Liver (tissue), 9 donors: ENCODE data around the gene AIP. TPM values are rescaled to one million over a fixed set of nuclear protein-coding genes. Genes with fewer than 3 reads are reported as not detected.
"Not testable (repeated sequence)": the region's sequence is repeated elsewhere in the genome, so short reads cannot be mapped to it uniquely, and the experiment has no call there.

Source experiments
- DNase-seq: peaks from one replicate; pipeline ENCODE4 v3.0.0-alpha.2; 2017; ENCODE audit warnings: low spot score
- H3K27ac ChIP-seq, 2 donors: one replicate each; pipeline ENCODE4 v1.7.0; 2013; ENCODE audit warnings: inconsistent platforms in 2 of 2, low read length in 2 of 2, control low read depth in 1 of 2, low read depth in 1 of 2, mild to moderate bottlenecking in 1 of 2
- H3K27me3 ChIP-seq, 4 donors: one replicate each; pipeline versions ENCODE4 v1.6.1 to v1.7.0; 2013; ENCODE audit warnings: low read length in 3 of 4, inconsistent platforms in 1 of 4, mild to moderate bottlenecking in 1 of 4, moderate library complexity in 1 of 4; ENCODE audit not compliant: control insufficient read depth in 4 of 4, insufficient read depth in 4 of 4
- H3K36me3 ChIP-seq, 4 donors: one replicate each; pipeline versions ENCODE4 v1.6.1 to v1.7.0; 2013; ENCODE audit warnings: low read length in 3 of 4, mild to moderate bottlenecking in 3 of 4, low read depth in 1 of 4, moderate library complexity in 1 of 4; ENCODE audit not compliant: control insufficient read depth in 4 of 4, insufficient read depth in 3 of 4
- H3K4me1 ChIP-seq, 4 donors: one replicate each; pipeline versions ENCODE4 v1.6.1 to v1.7.0; 2013; ENCODE audit warnings: low read length in 3 of 4, mild to moderate bottlenecking in 3 of 4, moderate library complexity in 1 of 4; ENCODE audit not compliant: control insufficient read depth in 4 of 4, insufficient read depth in 4 of 4
- H3K4me3 ChIP-seq, 3 donors: one replicate each; pipeline versions ENCODE4 v1.6.1 to v1.7.0; 2013; ENCODE audit warnings: low read length in 3 of 3, control low read depth in 1 of 3, low read depth in 1 of 3, mild to moderate bottlenecking in 1 of 3
- H3K9ac ChIP-seq, 2 donors: one replicate each; pipeline ENCODE4 v1.7.0; 2013; ENCODE audit warnings: low read length in 2 of 2, mild to moderate bottlenecking in 2 of 2, moderate library complexity in 2 of 2, control low read depth in 1 of 2, low read depth in 1 of 2
- H3K9me3 ChIP-seq, 4 donors: one replicate each; pipeline versions ENCODE4 v1.6.1 to v1.7.0; 2013; ENCODE audit warnings: low read length in 3 of 4; ENCODE audit not compliant: control insufficient read depth in 4 of 4
- EGR1 ChIP-seq, 2 donors: IDR thresholded peaks; 2 replicates each; pipeline ENCODE4 v1.6.1; 2016 to 2018; ENCODE audit warnings: antibody characterized with exemption in 2 of 2, low read depth in 2 of 2
- FOXA2 ChIP-seq: IDR thresholded peaks from 2 replicates; pipeline ENCODE4 v1.6.1; 2016; ENCODE audit warnings: antibody characterized with exemption
- HNF4A ChIP-seq, 2 donors: conservative IDR thresholded peaks; 2 replicates each; pipeline ENCODE4 v1.6.1; 2016; ENCODE audit warnings: antibody characterized with exemption in 2 of 2, mild to moderate bottlenecking in 2 of 2
- RAD21 ChIP-seq, 2 donors: IDR thresholded peaks; 2 replicates each; pipeline ENCODE4 v1.6.1; 2016; ENCODE audit warnings: antibody characterized with exemption in 2 of 2, mild to moderate bottlenecking in 2 of 2
- RXRA ChIP-seq, 2 donors: IDR thresholded peaks; 2 replicates each; pipeline ENCODE4 v1.6.1; 2017 to 2018; ENCODE audit warnings: antibody characterized with exemption in 2 of 2, mild to moderate bottlenecking in 1 of 2
- SP1 ChIP-seq: IDR thresholded peaks from 2 replicates; pipeline ENCODE4 v1.6.1; 2018; ENCODE audit warnings: antibody characterized with exemption, mild to moderate bottlenecking
- YY1 ChIP-seq: IDR thresholded peaks from 2 replicates; pipeline ENCODE4 v1.6.1; 2016; ENCODE audit warnings: antibody characterized with exemption, mild to moderate bottlenecking
- WGBS: extraction: QIAGEN DNeasy Blood & Tissue Kit; methylation state at CpG from one replicate; pipeline ENCODE4 v1.1.7; 2013; 5-methylcytosine and 5-hydroxymethylcytosine counted together
- polyA plus RNA-seq, 2 donors: library from polyadenylated mRNA; stranded (reverse) in 1 of 2; unstranded in 1 of 2; fragments of 200-250 nt in 1 of 2; fragments of >200 nt in 1 of 2; fragmentation: Nextera tagmentation in 1 of 2; extraction: Ambion mirVana in 1 of 2; gene quantifications; one replicate each; pipeline versions ENCODE4 v1.2.1 to v1.2.3, GENCODE V29; 2013 to 2015
- total RNA-seq, 2 donors: library from RNA; depleted of rRNA; stranded (reverse); fragments of >200 nt; gene quantifications; one replicate each; pipeline ENCODE4 v1.2.3, GENCODE V29; 2014
- TF ChIP-seq, protein P1 (sequence below): IDR thresholded peaks from 2 replicates; pipeline ENCODE4 v1.6.1; 2016; ENCODE audit warnings: antibody characterized with exemption, mild to moderate bottlenecking
- donor health status: healthy.
- donor health status: healthy.
- donor health status: healthy.
- donor health status: healthy.
- donor health status: healthy.

The AIP gene
- total and polyA plus RNA-seq, 4 donors, result 17.6 to 28.2 (median 23.1) TPM

DNA sequence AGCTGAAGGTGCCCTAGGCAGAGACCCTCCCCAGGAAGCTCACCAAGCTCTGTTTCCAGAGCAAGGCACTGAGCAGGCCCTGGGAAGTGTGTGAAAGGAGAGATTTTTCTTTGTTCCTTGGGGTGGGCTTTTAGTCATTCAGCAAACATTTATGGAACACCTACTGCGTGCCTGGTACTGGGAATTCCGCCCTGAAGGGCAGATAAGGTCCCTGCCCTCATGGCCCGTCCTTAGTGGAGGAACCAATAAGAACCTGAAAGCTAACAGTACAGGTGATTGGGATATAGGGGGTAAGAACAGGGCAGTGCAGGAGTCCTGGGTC is 17.7 kb upstream of the AIP start:
- Histone ChIP-seq H3K36me3 (no peaks in the 10 kb centered on the region), H3K27ac (peak overlapping the region; percentile 73 to 95), H3K4me3 (peak overlapping the region; percentile 72 to 82 (median 81)), H3K9me3 (no peaks in the 10 kb centered on the region), H3K9ac (peak overlapping the region; percentile 22 to 69), H3K4me1 (peaks cover 19 to 43% (median 31%) of the 10 kb centered on the region in 4 donors), H3K27me3 (no peaks in the 10 kb centered on the region)
- TF ChIP-seq, protein P1, sequence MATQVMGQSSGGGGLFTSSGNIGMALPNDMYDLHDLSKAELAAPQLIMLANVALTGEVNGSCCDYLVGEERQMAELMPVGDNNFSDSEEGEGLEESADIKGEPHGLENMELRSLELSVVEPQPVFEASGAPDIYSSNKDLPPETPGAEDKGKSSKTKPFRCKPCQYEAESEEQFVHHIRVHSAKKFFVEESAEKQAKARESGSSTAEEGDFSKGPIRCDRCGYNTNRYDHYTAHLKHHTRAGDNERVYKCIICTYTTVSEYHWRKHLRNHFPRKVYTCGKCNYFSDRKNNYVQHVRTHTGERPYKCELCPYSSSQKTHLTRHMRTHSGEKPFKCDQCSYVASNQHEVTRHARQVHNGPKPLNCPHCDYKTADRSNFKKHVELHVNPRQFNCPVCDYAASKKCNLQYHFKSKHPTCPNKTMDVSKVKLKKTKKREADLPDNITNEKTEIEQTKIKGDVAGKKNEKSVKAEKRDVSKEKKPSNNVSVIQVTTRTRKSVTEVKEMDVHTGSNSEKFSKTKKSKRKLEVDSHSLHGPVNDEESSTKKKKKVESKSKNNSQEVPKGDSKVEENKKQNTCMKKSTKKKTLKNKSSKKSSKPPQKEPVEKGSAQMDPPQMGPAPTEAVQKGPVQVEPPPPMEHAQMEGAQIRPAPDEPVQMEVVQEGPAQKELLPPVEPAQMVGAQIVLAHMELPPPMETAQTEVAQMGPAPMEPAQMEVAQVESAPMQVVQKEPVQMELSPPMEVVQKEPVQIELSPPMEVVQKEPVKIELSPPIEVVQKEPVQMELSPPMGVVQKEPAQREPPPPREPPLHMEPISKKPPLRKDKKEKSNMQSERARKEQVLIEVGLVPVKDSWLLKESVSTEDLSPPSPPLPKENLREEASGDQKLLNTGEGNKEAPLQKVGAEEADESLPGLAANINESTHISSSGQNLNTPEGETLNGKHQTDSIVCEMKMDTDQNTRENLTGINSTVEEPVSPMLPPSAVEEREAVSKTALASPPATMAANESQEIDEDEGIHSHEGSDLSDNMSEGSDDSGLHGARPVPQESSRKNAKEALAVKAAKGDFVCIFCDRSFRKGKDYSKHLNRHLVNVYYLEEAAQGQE, result no peak
- no peak for TF ChIP-seq RXRA (IDR thresholded peaks at IDR 0.05)
- TF ChIP-seq FOXA2, result no peak
- WGBS, result 22% methylated on average over 3 of the region's 3 CpGs
- DNase-seq, result no peak

- H3K27me3 ChIP-seq, DNase-seq, H3K36me3 ChIP-seq, H3K9me3 ChIP-seq: not testable (repeated sequence)
- H3K9ac ChIP-seq, result peak overlapping the region in 1 of 2 donors; percentile 22
- H3K27ac ChIP-seq, result peak overlapping the region; percentile 73 to 95
- 53% methylated on average over 2 of the region's 2 CpGs for WGBS
- peaks cover 19 to 43% (median 31%) of the 10 kb centered on the region in 4 donors for H3K4me1 ChIP-seq
- H3K4me3 ChIP-seq, result peak overlapping the region in 2 of 3 donors; percentile 72 to 82
These were observed 17.3 kb upstream of the AIP start for GRCh38 chr11:67465530-67465929.

- Histone ChIP-seq H3K9me3 (no peaks in the 10 kb centered on the region), H3K4me1 (peaks cover 19 to 43% (median 31%) of the 10 kb centered on the region in 4 donors), H3K27ac (peak overlapping the region; percentile 47 to 48), H3K4me3 (no peak overlapping the region), H3K27me3 (no peaks in the 10 kb centered on the region), H3K36me3 (no peaks in the 10 kb centered on the region), H3K9ac (no peak overlapping the region)
- DNase-seq, result no peak
- 71% methylated on average over 5 of the region's 5 CpGs for WGBS
- TF ChIP-seq RAD21 (IDR thresholded peaks at IDR 0.05), result peak in 1 of 2 donors; percentile 13
- TF ChIP-seq EGR1 (IDR thresholded peaks at IDR 0.05; ENCODE audit: low read depth in 2 of 2), result no peak
- TF ChIP-seq RXRA (IDR thresholded peaks at IDR 0.05), result peak in 1 of 2 donors; percentile 9
- TF ChIP-seq SP1, result peak; percentile 57
- TF ChIP-seq HNF4A (conservative IDR thresholded peaks at IDR 0.05), result peak in 1 of 2 donors; percentile 14
These were observed 16.5 kb upstream of the AIP start for GRCh38 chr11:67466367-67466766.

- peak overlapping the region in 1 of 2 donors; percentile 85 for H3K9ac ChIP-seq
- TF ChIP-seq YY1, result no peak
- no peak for DNase-seq
- peaks cover 19 to 43% (median 31%) of the 10 kb centered on the region in 4 donors for H3K4me1 ChIP-seq
- H3K27me3 ChIP-seq, result no peaks in the 10 kb centered on the region
- peak overlapping the region; percentile 86 to 90 for H3K27ac ChIP-seq
- no peaks in the 10 kb centered on the region for H3K36me3 ChIP-seq
- 71% methylated on average over 11 of the region's 11 CpGs for WGBS
- H3K9me3 ChIP-seq, result no peaks in the 10 kb centered on the region
- no peak overlapping the region for H3K4me3 ChIP-seq
These were observed 15.7 kb upstream of the AIP start for GRCh38 chr11:67466962-67467771.
